Fibroblast of lung (primary cell): Measurements from ENCODE around the gene ABR. TPM values are rescaled to one million over a fixed set of nuclear protein-coding genes. Genes with fewer than 3 reads are reported as not detected.

Source experiments
- DNase-seq, 2 donors: peaks; one replicate each; pipeline versions ENCODE4 v3.0.0 to v3.0.0-alpha.2; 2010; ENCODE audit warnings: low read depth in 2 of 2
- H2AFZ ChIP-seq: 2 replicates; pipeline ENCODE4 v1.5.1; 2012; ENCODE audit warnings: low read length, control low read depth, inconsistent platforms
- H3K27ac ChIP-seq: 2 replicates; pipeline ENCODE4 v1.5.1; 2011; ENCODE audit warnings: low read length, control low read depth; ENCODE audit not compliant: insufficient read depth
- H3K27me3 ChIP-seq: 2 replicates; pipeline ENCODE4 v1.5.1; 2011; ENCODE audit warnings: mild to moderate bottlenecking, low read length; ENCODE audit not compliant: control insufficient read depth, insufficient read depth
- H3K36me3 ChIP-seq: 2 replicates; pipeline ENCODE4 v1.5.1; 2011; ENCODE audit warnings: low read length; ENCODE audit not compliant: control insufficient read depth, insufficient read depth
- H3K4me1 ChIP-seq: 2 replicates; pipeline ENCODE4 v1.5.1; 2011; ENCODE audit warnings: low read length; ENCODE audit not compliant: control insufficient read depth, insufficient read depth; ENCODE audit errors: extremely low read depth
- H3K4me2 ChIP-seq: 2 replicates; pipeline ENCODE4 v1.5.1; 2011; ENCODE audit warnings: low read length, control low read depth; ENCODE audit not compliant: insufficient read depth; ENCODE audit errors: extremely low read depth
- H3K4me3 ChIP-seq, 4 experiments: fragments of 200-600 bp in 1 of 4; sonication (generic) in 1 of 4; replicated peaks in 1 of 4; 2 replicates each; pipeline ENCODE4 v1.5.1; 2011 to 2016; ENCODE audit warnings: low read length in 4 of 4, low read depth in 3 of 4, mild to moderate bottlenecking in 3 of 4, control low read depth in 2 of 4, inconsistent platforms in 1 of 4, mixed read lengths in 1 of 4; ENCODE audit not compliant: insufficient read depth in 1 of 4; ENCODE audit errors: control extremely low read depth in 1 of 4
- H3K79me2 ChIP-seq: 2 replicates; pipeline ENCODE4 v1.5.1; 2012; ENCODE audit warnings: mild to moderate bottlenecking, low read length, inconsistent platforms; ENCODE audit not compliant: control insufficient read depth, insufficient read depth
- H3K9ac ChIP-seq: 2 replicates; pipeline ENCODE4 v1.5.1; 2011; ENCODE audit warnings: mild to moderate bottlenecking, low read length, control low read depth; ENCODE audit not compliant: insufficient read depth
- H3K9me3 ChIP-seq: 2 replicates; pipeline ENCODE4 v1.5.1; 2012; ENCODE audit warnings: low read depth, low read length; ENCODE audit not compliant: control insufficient read depth, insufficient read depth
- H4K20me1 ChIP-seq: 2 replicates; pipeline ENCODE4 v1.5.1; 2011; ENCODE audit warnings: low read length; ENCODE audit not compliant: control insufficient read depth, insufficient read depth; ENCODE audit errors: extremely low read depth
- CTCF ChIP-seq, 2 donors: IDR thresholded peaks in 1 of 2; conservative IDR thresholded peaks in 1 of 2; 1 replicate in 1 of 2; 2 replicates in 1 of 2; pipeline ENCODE4 v1.5.1; 2011 to 2012; ENCODE audit warnings: low read length in 2 of 2, control low read depth in 1 of 2, inconsistent platforms in 1 of 2, low read depth in 1 of 2, mild to moderate bottlenecking in 1 of 2
- EZH2 ChIP-seq: IDR thresholded peaks from 2 replicates; pipeline ENCODE4 v1.5.1; 2012; ENCODE audit warnings: low read length, control low read depth, mild to moderate bottlenecking; ENCODE audit errors: missing control alignments
- polyA plus RNA-seq, 2 donors: library from polyadenylated mRNA; depleted of rRNA in 1 of 2; stranded (reverse) in 1 of 2; unstranded in 1 of 2; fragments of >200 nt; gene quantifications; 2 replicates each; pipeline ENCODE4 v1.2.1, GENCODE V29; 2011 to 2012; ENCODE audit warnings: missing spikeins in 1 of 2
- total RNA-seq: library from RNA; depleted of rRNA; stranded (reverse); fragments of >200 nt; gene quantifications from 2 replicates; pipeline ENCODE4 v1.2.1, GENCODE V29; 2014

Gene ABR
- total and polyA plus RNA-seq, 2 donors (not counting 1 experiment from before 2014, with no cell fraction given): 43.7 to 84.7 TPM

GRCh38 chr17:1055751-1056645 lies 123.8 kb downstream of the ABR start:
- no peak overlapping the region for H2AFZ ChIP-seq
- no peaks in the 10 kb centered on the region for H4K20me1 ChIP-seq
- H3K9ac ChIP-seq: no peak overlapping the region
- H3K79me2 ChIP-seq: no peaks in the 10 kb centered on the region
- no peak overlapping the region for H3K4me3 ChIP-seq
- TF ChIP-seq CTCF (conservative IDR thresholded peaks at IDR 0.05 in 1 of 2, IDR thresholded peaks at IDR 0.05 in 1 of 2; ENCODE audit: low read depth in 1 of 2, low read length in 2 of 2) (peak; percentile 60 to 69), EZH2 (no peak)
- no peak overlapping the region for H3K4me2 ChIP-seq
- DNase-seq: peak; percentile 44 to 70
- H3K4me1 ChIP-seq: no peaks in the 10 kb centered on the region
- H3K36me3 ChIP-seq: peaks cover 13% of the 10 kb centered on the region
- H3K9me3 ChIP-seq: no peaks in the 10 kb centered on the region
- H3K27me3 ChIP-seq: no peaks in the 10 kb centered on the region
- no peak overlapping the region for H3K27ac ChIP-seq

DNA sequence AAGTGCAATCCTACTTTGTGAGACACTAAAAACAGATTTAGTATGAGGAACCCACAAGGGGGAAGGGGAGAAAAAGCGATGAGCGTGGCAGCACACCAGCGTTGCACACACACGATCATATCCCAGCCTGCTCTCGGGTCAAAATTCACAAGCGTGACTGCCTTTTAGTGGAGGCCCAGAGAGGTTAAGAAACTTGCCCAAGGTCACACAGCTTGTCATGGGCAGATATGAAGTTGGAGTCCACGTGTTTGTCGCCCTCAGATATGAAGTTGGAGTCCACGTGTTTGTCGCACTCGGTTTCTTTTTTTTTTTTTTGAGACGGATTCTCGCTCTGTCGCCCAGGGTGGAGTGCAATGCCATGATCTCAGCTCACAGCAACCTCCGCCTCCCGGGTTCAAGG lies 124.5 kb downstream of the ABR start:
- Histone ChIP-seq H3K27me3 (no peaks in the 10 kb centered on the region), H3K4me3 (no peak overlapping the region), H3K36me3 (peaks cover 13% of the 10 kb centered on the region), H3K79me2 (no peaks in the 10 kb centered on the region), H3K9ac (no peak overlapping the region), H3K27ac (no peak overlapping the region), H3K9me3 (no peaks in the 10 kb centered on the region), H3K4me2 (no peak overlapping the region), H4K20me1 (no peaks in the 10 kb centered on the region), H3K4me1 (no peaks in the 10 kb centered on the region), H2AFZ (no peak overlapping the region)
- no peak for DNase-seq
- TF ChIP-seq EZH2 (no peak), CTCF (conservative IDR thresholded peaks at IDR 0.05 in 1 of 2, IDR thresholded peaks at IDR 0.05 in 1 of 2; ENCODE audit: low read depth in 1 of 2, low read length in 2 of 2) (no peak)

GRCh38 chr17:1054656-1055055 lies 125.1 kb downstream of the ABR start:
- Histone ChIP-seq H3K36me3 (peaks cover 13% of the 10 kb centered on the region), H3K4me2 (no peak overlapping the region), H3K9ac (no peak overlapping the region), H3K4me3 (no peak overlapping the region), H3K27me3 (no peaks in the 10 kb centered on the region), H3K4me1 (no peaks in the 10 kb centered on the region), H3K27ac (no peak overlapping the region), H4K20me1 (no peaks in the 10 kb centered on the region), H2AFZ (no peak overlapping the region), H3K79me2 (no peaks in the 10 kb centered on the region), H3K9me3 (no peaks in the 10 kb centered on the region)
- DNase-seq: no peak
- no peak for TF ChIP-seq CTCF (conservative IDR thresholded peaks at IDR 0.05 in 1 of 2, IDR thresholded peaks at IDR 0.05 in 1 of 2; ENCODE audit: low read depth in 1 of 2, low read length in 2 of 2)
- TF ChIP-seq EZH2: no peak
